ENCODE measurements around the gene NTM.
"Not testable (repeated sequence)": the region's sequence is repeated elsewhere in the genome, so short reads cannot be mapped to it uniquely, and the experiment has no call there.

NTM gene

DNA sequence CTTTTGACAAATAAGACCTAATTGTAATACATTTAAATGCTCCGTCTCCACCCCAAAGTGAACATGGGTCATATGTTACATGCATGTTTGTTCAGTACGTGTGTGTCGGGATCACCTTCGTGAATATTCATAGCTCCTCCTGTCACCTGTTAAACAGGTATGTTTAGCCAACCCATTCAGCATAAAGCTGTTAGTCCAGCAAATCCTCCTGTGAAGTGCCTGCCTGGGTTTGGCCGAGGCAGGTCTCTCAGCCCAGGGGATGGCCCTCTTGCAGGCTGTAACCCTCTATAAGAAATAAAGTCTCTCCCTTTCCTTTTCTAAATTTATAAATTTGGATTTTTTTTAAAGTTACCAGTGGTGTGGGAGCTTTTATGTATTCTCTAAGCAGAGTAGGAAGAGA is 38.9 kb upstream of the NTM start:
- Histone ChIP-seq H3K9me3 (no peaks in the 10 kb centered on the region; the same call in 1 of the 2 replicates), H3K27me3 (no peaks in the 10 kb centered on the region), H3K4me1 (no peaks in the 10 kb centered on the region), H3K36me3 (no peaks in the 10 kb centered on the region), H3K4me3 (ENCODE audit: low read depth, low read length) (no peak overlapping the region)
- no peak for DNase-seq
- TF ChIP-seq, protein P1, sequence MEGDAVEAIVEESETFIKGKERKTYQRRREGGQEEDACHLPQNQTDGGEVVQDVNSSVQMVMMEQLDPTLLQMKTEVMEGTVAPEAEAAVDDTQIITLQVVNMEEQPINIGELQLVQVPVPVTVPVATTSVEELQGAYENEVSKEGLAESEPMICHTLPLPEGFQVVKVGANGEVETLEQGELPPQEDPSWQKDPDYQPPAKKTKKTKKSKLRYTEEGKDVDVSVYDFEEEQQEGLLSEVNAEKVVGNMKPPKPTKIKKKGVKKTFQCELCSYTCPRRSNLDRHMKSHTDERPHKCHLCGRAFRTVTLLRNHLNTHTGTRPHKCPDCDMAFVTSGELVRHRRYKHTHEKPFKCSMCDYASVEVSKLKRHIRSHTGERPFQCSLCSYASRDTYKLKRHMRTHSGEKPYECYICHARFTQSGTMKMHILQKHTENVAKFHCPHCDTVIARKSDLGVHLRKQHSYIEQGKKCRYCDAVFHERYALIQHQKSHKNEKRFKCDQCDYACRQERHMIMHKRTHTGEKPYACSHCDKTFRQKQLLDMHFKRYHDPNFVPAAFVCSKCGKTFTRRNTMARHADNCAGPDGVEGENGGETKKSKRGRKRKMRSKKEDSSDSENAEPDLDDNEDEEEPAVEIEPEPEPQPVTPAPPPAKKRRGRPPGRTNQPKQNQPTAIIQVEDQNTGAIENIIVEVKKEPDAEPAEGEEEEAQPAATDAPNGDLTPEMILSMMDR (IDR thresholded peaks at IDR 0.05; ENCODE audit: low read depth, low read length): no peak

DNA sequence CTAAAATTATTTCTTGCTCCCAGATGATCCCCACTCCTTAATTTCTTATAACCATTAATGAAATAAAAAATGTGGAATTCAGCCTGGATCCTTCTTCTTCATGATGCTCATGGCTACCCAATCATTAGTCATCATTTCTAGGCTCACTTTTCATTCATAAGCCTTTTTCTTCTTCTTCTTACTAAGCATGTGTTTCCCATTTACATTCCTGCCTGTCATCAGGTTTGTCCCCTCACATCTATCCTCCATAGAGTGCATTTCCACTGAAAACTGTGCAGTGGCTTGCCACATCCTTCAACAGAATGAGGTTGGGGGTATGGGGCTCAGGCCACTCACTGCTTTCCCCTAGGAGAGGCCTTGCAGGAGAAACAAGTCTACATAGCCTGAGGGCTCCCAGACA is 35.8 kb upstream of the NTM start:
- Histone ChIP-seq H3K27me3 (no peaks in the 10 kb centered on the region), H3K36me3 (no peaks in the 10 kb centered on the region), H3K9me3 (no peaks in the 10 kb centered on the region; the same call in 1 of the 2 replicates), H3K4me1 (no peaks in the 10 kb centered on the region), H3K4me3 (ENCODE audit: low read depth, low read length) (no peak overlapping the region)
- DNase-seq: no peak
- TF ChIP-seq, protein P1 (IDR thresholded peaks at IDR 0.05; ENCODE audit: low read depth, low read length): no peak

GRCh38 chr11:131341900-131342299 is 28.5 kb upstream of the NTM start:
- not testable (repeated sequence) for H3K9me3 ChIP-seq; H3K27me3 ChIP-seq; H3K4me1 ChIP-seq; DNase-seq; H3K36me3 ChIP-seq; H3K4me3 ChIP-seq (ENCODE audit: low read depth, low read length)

DNA sequence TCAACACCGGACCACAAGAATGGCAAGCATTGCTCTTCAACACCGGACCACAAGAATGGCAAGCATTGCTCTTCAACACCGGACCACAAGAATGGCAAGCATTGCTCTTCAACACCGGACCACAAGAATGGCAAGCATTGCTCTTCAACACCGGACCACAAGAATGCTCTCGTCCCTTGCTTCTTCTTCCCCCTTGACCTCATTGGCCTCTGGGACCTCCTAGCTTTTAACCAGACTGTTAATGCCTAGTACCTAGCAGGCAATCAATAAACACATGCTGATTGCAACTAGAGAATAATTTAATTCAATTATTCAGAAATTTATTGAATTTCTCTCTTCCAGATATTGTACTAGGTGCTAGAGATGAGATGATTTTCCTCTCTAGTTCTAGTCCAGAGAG is 28.0 kb upstream of the NTM start:
- not testable (repeated sequence) for H3K4me1 ChIP-seq, H3K27me3 ChIP-seq

DNA sequence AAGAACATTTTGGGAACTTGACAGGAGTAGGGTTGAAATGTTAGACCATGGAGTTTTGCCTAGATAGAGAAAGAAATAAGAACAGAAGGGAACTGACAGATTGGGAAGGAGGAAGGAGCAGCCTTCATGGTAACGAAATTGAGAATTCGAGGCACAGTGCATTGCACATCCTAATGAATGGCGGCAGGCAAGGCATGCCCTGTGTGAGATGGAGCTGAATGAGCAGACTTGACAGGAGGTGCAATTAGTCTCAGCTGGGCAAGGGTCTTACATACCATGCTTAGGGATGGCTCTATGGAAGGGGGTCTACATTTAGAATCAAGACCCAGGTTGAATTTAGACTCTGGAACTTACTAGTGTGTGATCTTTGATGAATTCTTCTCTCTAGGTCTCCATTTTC is 25.0 kb upstream of the NTM start:
- H3K4me1 ChIP-seq: no peaks in the 10 kb centered on the region
- DNase-seq: no peak
- H3K27me3 ChIP-seq: no peaks in the 10 kb centered on the region
- H3K9me3 ChIP-seq: no peaks in the 10 kb centered on the region; the same call in 1 of the 2 replicates
- no peak overlapping the region for H3K4me3 ChIP-seq (ENCODE audit: low read depth, low read length)
- no peaks in the 10 kb centered on the region for H3K36me3 ChIP-seq
- TF ChIP-seq, protein P1 (IDR thresholded peaks at IDR 0.05; ENCODE audit: low read depth, low read length): no peak

More for the DNA sequence above, 28.0 kb upstream of the NTM start:
- H3K36me3 ChIP-seq; H3K9me3 ChIP-seq; H3K4me3 ChIP-seq (ENCODE audit: low read depth, low read length); DNase-seq: not testable (repeated sequence)

DNA sequence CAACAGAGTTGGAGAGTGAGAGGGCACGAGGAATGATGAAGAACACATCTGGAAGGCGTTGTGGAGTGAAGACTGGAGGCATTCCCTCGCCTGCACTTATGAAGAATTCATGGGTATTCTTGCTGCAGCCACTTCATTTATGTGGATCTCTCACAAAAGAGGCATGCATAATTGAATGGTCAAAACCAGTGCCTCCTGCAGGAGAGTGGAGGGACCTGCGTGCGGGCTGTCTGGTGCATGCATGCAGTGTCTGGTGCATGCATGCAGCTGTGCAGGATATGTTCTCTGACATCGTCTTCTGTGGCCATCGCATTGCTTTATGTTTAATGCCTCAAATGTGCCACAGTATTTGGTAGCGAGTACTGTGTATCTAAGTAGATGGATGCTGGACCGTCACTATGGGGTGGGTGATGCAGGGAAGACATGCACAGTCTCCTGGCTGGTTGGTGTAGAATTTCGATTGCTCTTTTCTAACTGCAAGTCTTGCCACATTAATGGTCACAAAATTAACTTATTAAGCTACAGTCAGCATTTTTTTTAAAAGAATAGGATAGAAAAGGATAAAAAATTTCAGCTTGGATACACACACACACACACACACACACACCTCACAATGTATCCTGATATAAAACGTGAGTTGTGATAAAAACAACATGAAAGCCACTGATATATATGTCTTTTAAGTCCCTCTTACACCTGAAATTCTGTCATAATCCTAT is 20.9 kb upstream of the NTM start:
- no peak for DNase-seq
- TF ChIP-seq, protein P1 (IDR thresholded peaks at IDR 0.05; ENCODE audit: low read depth, low read length): no peak
- Histone ChIP-seq H3K4me1 (no peaks in the 10 kb centered on the region), H3K4me3 (ENCODE audit: low read depth, low read length) (no peak overlapping the region), H3K27me3 (no peaks in the 10 kb centered on the region), H3K9me3 (no peaks in the 10 kb centered on the region), H3K36me3 (no peaks in the 10 kb centered on the region)

GRCh38 chr11:131350872-131351271 is 19.5 kb upstream of the NTM start:
- Histone ChIP-seq H3K4me1 (no peaks in the 10 kb centered on the region), H3K36me3 (no peaks in the 10 kb centered on the region), H3K27me3 (no peaks in the 10 kb centered on the region), H3K9me3 (no peaks in the 10 kb centered on the region), H3K4me3 (ENCODE audit: low read depth, low read length) (no peak overlapping the region)
- TF ChIP-seq, protein P1 (IDR thresholded peaks at IDR 0.05; ENCODE audit: low read depth, low read length): no peak
- no peak for DNase-seq

Measured in BE2C (cell line).